ENCODE results near the gene ELOVL2. TPM values are rescaled to one million over a fixed set of nuclear protein-coding genes. Genes with fewer than 3 reads are reported as not detected.

The ELOVL2 gene
- total RNA-seq, 1 experiment from 2014 or later = 0.41 TPM

GRCh38 chr6:11016452-11016851 lies 27.7 kb downstream of the ELOVL2 start:
- POLR2A ChIA-PET (ENCODE audit: unreplicated experiment) = interaction anchor here (0.7 kb wide), 1 partner anchor 208 kb away, joined by 4 read pairs; no protein-coding TSS in a partner anchor
- BruUV-seq (replicated peaks) = no TSS peak
- H3K36me3 ChIP-seq (ENCODE audit: low read depth) = no peaks in the 10 kb centered on the region
- no peaks in the 10 kb centered on the region for H3F3A ChIP-seq (ENCODE audit: insufficient read depth, low read depth)
- DNase-seq = no peak
- no peak for TF ChIP-seq EZH2 (IDR thresholded peaks at IDR 0.05; ENCODE audit: low read depth)
- no peak overlapping the region for H3K4me2 ChIP-seq
- H4K20me1 ChIP-seq (ENCODE audit: insufficient read depth) = no peaks in the 10 kb centered on the region
- no peaks in the 10 kb centered on the region for H3K27me3 ChIP-seq (ENCODE audit: insufficient read depth, low read depth)
- no peaks in the 10 kb centered on the region for H3K4me1 ChIP-seq (replicated peaks; ENCODE audit: insufficient read depth)
- no peak overlapping the region for H3K27ac ChIP-seq
- H3K9me2 ChIP-seq (ENCODE audit: insufficient read depth) = no peaks in the 10 kb centered on the region
- H3K79me2 ChIP-seq (ENCODE audit: low read depth) = no peaks in the 10 kb centered on the region
- no peak overlapping the region for H3K4me3 ChIP-seq
- CTCF ChIA-PET = no interaction called here
- no peak overlapping the region for H2AFZ ChIP-seq
- intact Hi-C loops (cut with micrococcal nuclease; ENCODE audit: unreplicated experiment) = no loop called here
- no peaks in the 10 kb centered on the region for H3K9me3 ChIP-seq (ENCODE audit: insufficient read depth, low read depth)

GRCh38 chr6:11015102-11015501 lies 29.0 kb downstream of the ELOVL2 start:
- Histone ChIP-seq H4K20me1 (ENCODE audit: insufficient read depth) (no peaks in the 10 kb centered on the region), H3K27me3 (ENCODE audit: insufficient read depth, low read depth) (no peaks in the 10 kb centered on the region), H3K79me2 (ENCODE audit: low read depth) (no peaks in the 10 kb centered on the region), H3K4me2 (no peak overlapping the region), H3K9me3 (ENCODE audit: insufficient read depth, low read depth) (no peaks in the 10 kb centered on the region), H3K4me1 (replicated peaks; ENCODE audit: insufficient read depth) (no peaks in the 10 kb centered on the region), H2AFZ (no peak overlapping the region), H3K9me2 (ENCODE audit: insufficient read depth) (no peaks in the 10 kb centered on the region), H3K4me3 (no peak overlapping the region), H3K27ac (no peak overlapping the region), H3F3A (ENCODE audit: insufficient read depth, low read depth) (no peaks in the 10 kb centered on the region), H3K36me3 (ENCODE audit: low read depth) (no peaks in the 10 kb centered on the region)
- BruUV-seq (replicated peaks) = no TSS peak
- TF ChIP-seq EZH2 (IDR thresholded peaks at IDR 0.05; ENCODE audit: low read depth) = no peak
- TF ChIP-seq, protein P1, sequence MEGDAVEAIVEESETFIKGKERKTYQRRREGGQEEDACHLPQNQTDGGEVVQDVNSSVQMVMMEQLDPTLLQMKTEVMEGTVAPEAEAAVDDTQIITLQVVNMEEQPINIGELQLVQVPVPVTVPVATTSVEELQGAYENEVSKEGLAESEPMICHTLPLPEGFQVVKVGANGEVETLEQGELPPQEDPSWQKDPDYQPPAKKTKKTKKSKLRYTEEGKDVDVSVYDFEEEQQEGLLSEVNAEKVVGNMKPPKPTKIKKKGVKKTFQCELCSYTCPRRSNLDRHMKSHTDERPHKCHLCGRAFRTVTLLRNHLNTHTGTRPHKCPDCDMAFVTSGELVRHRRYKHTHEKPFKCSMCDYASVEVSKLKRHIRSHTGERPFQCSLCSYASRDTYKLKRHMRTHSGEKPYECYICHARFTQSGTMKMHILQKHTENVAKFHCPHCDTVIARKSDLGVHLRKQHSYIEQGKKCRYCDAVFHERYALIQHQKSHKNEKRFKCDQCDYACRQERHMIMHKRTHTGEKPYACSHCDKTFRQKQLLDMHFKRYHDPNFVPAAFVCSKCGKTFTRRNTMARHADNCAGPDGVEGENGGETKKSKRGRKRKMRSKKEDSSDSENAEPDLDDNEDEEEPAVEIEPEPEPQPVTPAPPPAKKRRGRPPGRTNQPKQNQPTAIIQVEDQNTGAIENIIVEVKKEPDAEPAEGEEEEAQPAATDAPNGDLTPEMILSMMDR (conservative IDR thresholded peaks at IDR 0.05) = no peak
- intact Hi-C loops (cut with micrococcal nuclease; ENCODE audit: unreplicated experiment) = no loop called here
- ChIA-PET POLR2A (ENCODE audit: unreplicated experiment) (no interaction called here), CTCF (no interaction called here)
- no peak for DNase-seq

- Histone ChIP-seq H4K20me1 (ENCODE audit: insufficient read depth) (no peaks in the 10 kb centered on the region), H3F3A (ENCODE audit: insufficient read depth, low read depth) (no peaks in the 10 kb centered on the region), H3K4me2 (no peak overlapping the region), H3K9me3 (ENCODE audit: insufficient read depth, low read depth) (no peaks in the 10 kb centered on the region), H3K27me3 (ENCODE audit: insufficient read depth, low read depth) (no peaks in the 10 kb centered on the region), H3K36me3 (ENCODE audit: low read depth) (no peaks in the 10 kb centered on the region), H3K9me2 (ENCODE audit: insufficient read depth) (no peaks in the 10 kb centered on the region), H3K4me1 (replicated peaks; ENCODE audit: insufficient read depth) (peaks cover 10% of the 10 kb centered on the region; the same call in 1 of the 2 replicates), H3K27ac (no peak overlapping the region), H2AFZ (no peak overlapping the region), H3K79me2 (ENCODE audit: low read depth) (no peaks in the 10 kb centered on the region), H3K4me3 (no peak overlapping the region)
- TF ChIP-seq, protein P1 (conservative IDR thresholded peaks at IDR 0.05) = no peak
- TF ChIP-seq EZH2 (IDR thresholded peaks at IDR 0.05; ENCODE audit: low read depth) = no peak
- ChIA-PET CTCF (no interaction called here), POLR2A (ENCODE audit: unreplicated experiment) (no interaction called here)
- intact Hi-C loops (cut with micrococcal nuclease; ENCODE audit: unreplicated experiment) = no loop called here
- BruUV-seq (replicated peaks) = no TSS peak
- DNase-seq = no peak
Measured at GRCh38 chr6:11013721-11014070, 30.4 kb downstream of the ELOVL2 start.

DNA sequence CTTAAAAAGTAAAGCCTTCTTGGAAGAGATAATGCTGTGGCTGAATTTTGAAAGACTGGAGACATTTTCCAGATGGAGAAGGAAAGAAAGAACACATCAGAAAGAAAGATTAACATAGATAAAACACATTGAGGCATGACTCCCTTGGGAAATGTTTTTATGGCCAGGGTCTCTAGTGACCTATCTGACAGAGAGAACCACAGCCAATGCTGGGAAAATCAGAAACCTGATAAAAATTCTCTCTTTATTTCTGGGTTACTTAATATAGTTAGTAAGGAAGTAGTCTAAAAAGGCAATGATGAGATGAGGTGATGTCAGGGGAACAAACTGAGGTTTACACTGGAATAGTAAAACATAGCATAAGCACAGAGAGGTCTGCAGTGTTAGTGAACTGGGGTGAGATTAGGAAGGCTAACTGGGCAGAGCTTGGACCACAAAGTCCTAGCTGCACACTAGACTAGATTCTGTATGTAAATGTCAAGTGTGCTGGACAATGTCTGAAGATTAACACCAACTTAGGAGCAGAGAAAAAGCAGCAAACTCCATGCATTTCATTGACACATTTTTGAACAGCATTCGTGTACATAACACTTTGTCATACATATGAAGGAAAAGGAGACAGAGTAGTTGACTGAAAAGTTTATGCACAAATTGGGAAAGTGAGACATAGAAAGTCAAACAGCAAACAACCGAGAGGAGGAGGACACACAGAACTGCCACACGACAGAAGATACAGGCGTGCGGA lies 31.0 kb downstream of the ELOVL2 start:
- Histone ChIP-seq H3K36me3 (ENCODE audit: low read depth) (no peaks in the 10 kb centered on the region), H3K9me3 (ENCODE audit: insufficient read depth, low read depth) (no peaks in the 10 kb centered on the region), H3K9me2 (ENCODE audit: insufficient read depth) (no peaks in the 10 kb centered on the region), H3K27ac (no peak overlapping the region), H3K4me1 (replicated peaks; ENCODE audit: insufficient read depth) (peaks cover 16% of the 10 kb centered on the region), H3K4me2 (no peak overlapping the region), H2AFZ (no peak overlapping the region), H3K27me3 (ENCODE audit: insufficient read depth, low read depth) (no peaks in the 10 kb centered on the region), H3K79me2 (ENCODE audit: low read depth) (no peaks in the 10 kb centered on the region), H4K20me1 (ENCODE audit: insufficient read depth) (no peaks in the 10 kb centered on the region), H3F3A (ENCODE audit: insufficient read depth, low read depth) (0 out of 2 replicates have a peak, but pooled peaks cover 1% of the 10 kb centered on the region), H3K4me3 (no peak overlapping the region)
- intact Hi-C loops (cut with micrococcal nuclease; ENCODE audit: unreplicated experiment) = no loop called here
- ChIA-PET POLR2A (ENCODE audit: unreplicated experiment) (no interaction called here), CTCF (no interaction called here)
- BruUV-seq (replicated peaks) = no TSS peak
- no peak for TF ChIP-seq EZH2 (IDR thresholded peaks at IDR 0.05; ENCODE audit: low read depth)
- TF ChIP-seq, protein P1 (conservative IDR thresholded peaks at IDR 0.05) = no peak
- no peak for DNase-seq
